ENCODE results near the gene DHRS4.
A peak's percentile ranks its signal among the peaks of the same experiment; 100 is the strongest.
"Not testable (repeated sequence)": the region's sequence is repeated elsewhere in the genome, so short reads cannot be mapped to it uniquely, and the experiment has no call there.

Gene DHRS4

GRCh38 chr14:23984891-23985602 is 31.5 kb downstream of the DHRS4 start:
- DNase-seq (ENCODE audit: low spot score), result no peak

- DNase-seq (ENCODE audit: low spot score), result not testable (repeated sequence)
These were observed 34.6 kb downstream of the DHRS4 start for GRCh38 chr14:23988223-23988606.

- not testable (repeated sequence) for DNase-seq (ENCODE audit: low spot score)
These were observed 35.2 kb downstream of the DHRS4 start, which contains the start of gene DHRS4L2 for GRCh38 chr14:23988607-23989363. TSS of gene DHRS4L2 (plus strand) at chr14:23988929. CDS start at chr14:23988948, 19 bp downstream.

GRCh38 chr14:23989734-23990445 is 36.3 kb downstream of the DHRS4 start:
- DNase-seq (ENCODE audit: low spot score), result peak; percentile 55

- not testable (repeated sequence) for DNase-seq (ENCODE audit: low spot score)
These were observed 37.4 kb downstream of the DHRS4 start for GRCh38 chr14:23990961-23991360.

- DNase-seq (ENCODE audit: low spot score), result not testable (repeated sequence)
These were observed 39.5 kb downstream of the DHRS4 start for GRCh38 chr14:23993042-23993441.

GRCh38 chr14:23996009-23996408 is 42.4 kb downstream of the DHRS4 start:
- not testable (repeated sequence) for DNase-seq (ENCODE audit: low spot score)

- DNase-seq (ENCODE audit: low spot score), result not testable (repeated sequence)
These were observed 43.3 kb downstream of the DHRS4 start for GRCh38 chr14:23996825-23997224.

GRCh38 chr14:23999640-24000039 is 46.1 kb downstream of the DHRS4 start:
- not testable (repeated sequence) for DNase-seq (ENCODE audit: low spot score)

- not testable (repeated sequence) for DNase-seq (ENCODE audit: low spot score)
These were observed 47.5 kb downstream of the DHRS4 start for GRCh38 chr14:24001078-24001477.

- not testable (repeated sequence) for DNase-seq (ENCODE audit: low spot score)
These were observed 48.1 kb downstream of the DHRS4 start for GRCh38 chr14:24001679-24002078.

GRCh38 chr14:24006471-24006816 is 52.9 kb downstream of the DHRS4 start:
- not testable (repeated sequence) for DNase-seq (ENCODE audit: low spot score)

- DNase-seq (ENCODE audit: low spot score), result peak; percentile 24
These were observed 53.5 kb downstream of the DHRS4 start for GRCh38 chr14:24006817-24007652.

- no peak for DNase-seq (ENCODE audit: low spot score)
These were observed 57.5 kb downstream of the DHRS4 start for GRCh38 chr14:24011051-24011450.

- DNase-seq (ENCODE audit: low spot score), result not testable (repeated sequence)
These were observed 59.2 kb downstream of the DHRS4 start for GRCh38 chr14:24012726-24013273.

GRCh38 chr14:24013654-24014514 is 60.3 kb downstream of the DHRS4 start:
- peak; percentile 81 for DNase-seq (ENCODE audit: low spot score)

- not testable (repeated sequence) for DNase-seq (ENCODE audit: low spot score)
These were observed 62.2 kb downstream of the DHRS4 start for GRCh38 chr14:24015745-24016144.
